ENCODE measurements around the gene LINS1. TPM values are rescaled to one million over a fixed set of nuclear protein-coding genes. Genes with fewer than 3 reads are reported as not detected.

The LINS1 gene
- total RNA-seq, 4 donors from 2014 or later = 16.3 to 32.2 (median 22.8) TPM

DNA sequence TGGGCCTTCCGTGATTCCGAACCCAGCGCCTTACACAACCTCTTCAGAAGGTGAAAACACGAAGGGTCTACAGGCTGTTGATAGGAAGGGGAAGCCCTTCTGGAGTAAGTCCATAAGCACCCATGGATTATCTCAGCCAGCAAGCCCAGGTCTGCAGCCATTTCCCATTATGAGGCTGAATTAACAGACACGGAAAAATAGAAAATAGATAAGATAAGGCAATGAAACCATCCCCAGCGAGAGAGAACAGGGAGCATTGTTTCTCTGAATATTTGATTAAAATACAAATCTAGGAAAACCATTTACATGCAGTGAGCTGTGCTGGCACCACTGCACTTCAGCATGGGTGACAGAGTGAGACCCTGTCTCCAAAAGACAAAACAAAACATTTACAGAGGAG is 57.0 kb downstream of the LINS1 start:
- ATAC-seq (ENCODE audit: low FRiP score) = no peak
- TF ChIP-seq, protein P1, sequence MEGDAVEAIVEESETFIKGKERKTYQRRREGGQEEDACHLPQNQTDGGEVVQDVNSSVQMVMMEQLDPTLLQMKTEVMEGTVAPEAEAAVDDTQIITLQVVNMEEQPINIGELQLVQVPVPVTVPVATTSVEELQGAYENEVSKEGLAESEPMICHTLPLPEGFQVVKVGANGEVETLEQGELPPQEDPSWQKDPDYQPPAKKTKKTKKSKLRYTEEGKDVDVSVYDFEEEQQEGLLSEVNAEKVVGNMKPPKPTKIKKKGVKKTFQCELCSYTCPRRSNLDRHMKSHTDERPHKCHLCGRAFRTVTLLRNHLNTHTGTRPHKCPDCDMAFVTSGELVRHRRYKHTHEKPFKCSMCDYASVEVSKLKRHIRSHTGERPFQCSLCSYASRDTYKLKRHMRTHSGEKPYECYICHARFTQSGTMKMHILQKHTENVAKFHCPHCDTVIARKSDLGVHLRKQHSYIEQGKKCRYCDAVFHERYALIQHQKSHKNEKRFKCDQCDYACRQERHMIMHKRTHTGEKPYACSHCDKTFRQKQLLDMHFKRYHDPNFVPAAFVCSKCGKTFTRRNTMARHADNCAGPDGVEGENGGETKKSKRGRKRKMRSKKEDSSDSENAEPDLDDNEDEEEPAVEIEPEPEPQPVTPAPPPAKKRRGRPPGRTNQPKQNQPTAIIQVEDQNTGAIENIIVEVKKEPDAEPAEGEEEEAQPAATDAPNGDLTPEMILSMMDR (IDR thresholded peaks at IDR 0.05) = no peak

DNA sequence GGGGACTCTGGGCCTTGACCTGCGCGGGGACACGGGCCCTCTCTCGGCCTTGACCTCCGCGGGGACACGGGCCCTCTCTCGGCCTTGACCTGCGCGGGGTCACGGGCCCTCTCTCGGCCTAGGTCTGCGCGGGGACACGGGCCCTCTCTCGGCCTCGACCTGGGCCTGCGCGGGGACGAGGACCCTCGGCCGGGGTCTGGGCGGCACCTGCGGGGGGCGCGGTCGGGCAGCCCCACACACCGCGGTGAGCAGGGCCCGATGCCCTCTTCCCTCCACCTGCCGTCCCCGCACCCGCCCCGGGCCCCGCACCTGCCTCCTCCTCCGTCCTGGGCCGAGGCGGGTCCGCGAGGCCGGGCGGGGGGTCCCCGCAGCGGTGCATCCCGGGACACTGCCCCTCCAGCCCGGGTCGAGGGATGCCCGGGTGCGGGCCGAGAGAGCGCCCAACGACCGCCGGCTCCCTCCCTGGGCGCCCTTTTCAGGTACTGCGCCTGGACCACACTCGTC is 57.6 kb downstream of the LINS1 start:
- ATAC-seq (ENCODE audit: low FRiP score) (no peak), DNase-seq (ENCODE audit: low spot score) (no peak)
- TF ChIP-seq, protein P1 (IDR thresholded peaks at IDR 0.05) = no peak

More for the DNA sequence above, 57.0 kb downstream of the LINS1 start:
- DNase-seq (ENCODE audit: low spot score) = no peak

DNA sequence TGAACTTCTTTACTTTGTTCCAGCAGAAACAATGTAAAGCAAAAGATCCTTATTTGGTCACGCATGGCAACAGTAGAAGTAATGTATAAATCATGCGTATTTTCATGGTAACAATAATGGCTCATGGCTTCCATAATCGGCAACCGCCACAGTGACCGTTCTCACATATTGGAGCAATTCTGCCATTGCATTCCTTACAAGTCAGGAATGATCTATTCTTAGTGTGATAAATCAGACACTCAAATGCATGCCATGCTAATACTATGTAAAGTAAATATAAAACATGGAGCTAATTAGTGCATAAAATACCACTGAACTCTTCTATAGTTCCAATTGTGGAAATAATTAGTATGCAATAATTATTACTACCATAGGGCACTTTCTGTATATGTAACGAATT is 59.7 kb downstream of the LINS1 start:
- ATAC-seq (ENCODE audit: low FRiP score) (no peak), DNase-seq (ENCODE audit: low spot score) (no peak)
- TF ChIP-seq, protein P1 (IDR thresholded peaks at IDR 0.05) = no peak

DNA sequence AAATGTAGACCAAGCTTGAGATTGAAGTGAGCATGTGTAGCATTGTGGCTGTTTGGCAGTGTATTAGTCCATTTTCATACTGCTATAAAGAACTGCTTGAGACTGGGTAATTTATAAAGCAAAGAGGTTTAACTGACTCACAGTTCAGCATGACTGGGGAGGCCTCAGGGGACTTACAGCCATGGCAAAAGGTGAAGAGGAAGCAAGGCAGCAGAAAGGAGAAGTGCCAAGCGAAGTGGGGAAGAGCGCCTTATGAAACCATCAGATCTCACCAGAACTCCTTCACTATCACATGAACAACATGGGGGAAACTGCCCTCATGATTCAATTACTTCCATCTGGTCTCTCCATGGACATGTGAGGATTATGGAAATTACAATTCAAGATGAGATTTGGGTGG is 64.7 kb downstream of the LINS1 start:
- DNase-seq (ENCODE audit: low spot score) = no peak
- TF ChIP-seq, protein P1 (IDR thresholded peaks at IDR 0.05) = no peak
- ATAC-seq (ENCODE audit: low FRiP score) = no peak

DNA sequence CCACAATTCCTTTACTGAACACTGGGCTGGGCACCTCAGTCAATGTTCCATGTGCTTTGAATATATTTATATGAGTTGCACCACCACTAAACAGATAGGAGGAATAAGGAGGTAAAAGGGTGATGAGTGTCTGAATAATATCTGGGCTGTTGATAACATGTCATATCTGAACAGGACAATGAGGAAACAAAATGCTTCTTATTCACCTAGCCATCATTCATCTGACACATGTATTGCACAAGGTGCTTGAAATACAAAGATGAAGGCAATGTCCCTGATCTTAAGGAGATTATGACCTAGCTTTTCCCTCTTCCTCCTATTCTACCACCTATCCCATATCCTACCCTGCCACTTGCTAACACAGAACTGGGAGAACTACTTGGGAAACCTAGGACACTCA is 65.3 kb downstream of the LINS1 start:
- DNase-seq (ENCODE audit: low spot score) (no peak), ATAC-seq (ENCODE audit: low FRiP score) (no peak)
- TF ChIP-seq, protein P1 (IDR thresholded peaks at IDR 0.05) = no peak

DNA sequence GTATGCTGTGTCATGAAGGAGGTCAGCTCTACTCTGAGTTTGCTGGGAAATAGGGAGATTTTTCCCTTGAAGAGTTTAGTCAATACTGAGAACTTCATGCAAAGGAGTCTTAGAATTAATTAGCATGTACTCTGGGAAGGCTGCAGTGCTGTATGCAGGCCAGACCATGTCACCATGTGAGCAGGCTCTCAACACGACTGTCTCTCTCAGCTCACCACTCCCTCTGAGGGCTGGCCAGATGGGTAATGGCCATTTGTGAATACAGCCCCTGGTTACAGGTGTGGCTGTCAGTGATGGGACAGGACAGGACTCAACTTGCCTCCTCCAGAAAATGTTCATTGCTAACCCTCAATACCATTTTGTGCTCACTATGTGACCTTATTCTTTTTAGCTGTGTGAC is 68.1 kb downstream of the LINS1 start:
- TF ChIP-seq, protein P1 (IDR thresholded peaks at IDR 0.05) = no peak
- DNase-seq (ENCODE audit: low spot score) (no peak), ATAC-seq (ENCODE audit: low FRiP score) (no peak)

DNA sequence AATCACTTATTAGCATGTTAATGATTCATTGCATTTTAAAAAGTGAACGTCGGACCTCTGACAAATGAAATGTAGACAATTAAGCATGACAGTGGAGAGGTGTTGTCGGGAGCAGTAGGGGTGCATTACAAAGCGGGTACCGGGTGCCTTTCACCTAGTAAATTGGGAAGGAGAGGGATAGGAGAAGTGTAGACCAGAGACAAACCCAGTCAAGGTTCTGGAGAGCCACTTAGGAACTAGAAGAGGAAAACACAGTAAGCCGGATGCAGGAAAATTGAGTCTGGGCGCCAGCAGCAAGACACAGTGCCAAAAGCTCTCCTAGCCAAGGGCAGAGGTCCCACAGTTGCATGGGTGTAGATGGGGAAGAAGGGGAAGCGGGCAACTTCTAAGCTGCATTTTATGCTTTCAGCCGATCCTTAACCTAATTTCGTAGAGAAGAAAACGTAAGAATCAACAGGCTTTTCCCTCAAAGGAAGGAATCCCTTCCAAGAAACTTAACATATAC is 70.1 kb downstream of the LINS1 start:
- DNase-seq (ENCODE audit: low spot score) = no peak
- TF ChIP-seq, protein P1 (IDR thresholded peaks at IDR 0.05) = no peak
- ATAC-seq (ENCODE audit: low FRiP score) = no peak

Data from omental fat pad (tissue), 4 donors.